Pons (tissue), 1 donor: ENCODE measurements around the gene GPR21.

Experiments
- DNase-seq: peaks from one replicate; pipeline ENCODE4 v3.0.0-alpha.2; 2016; ENCODE audit warnings: low spot score

The GPR21 gene

GRCh38 chr9:123063896-123064295 is 30.4 kb downstream of the GPR21 start:
- DNase-seq = no peak

- no peak for DNase-seq
Measured at GRCh38 chr9:123064716-123065115, 31.2 kb downstream of the GPR21 start.

- no peak for DNase-seq
Measured at GRCh38 chr9:123065196-123065595, 31.7 kb downstream of the GPR21 start.

GRCh38 chr9:123067136-123067535 is 33.7 kb downstream of the GPR21 start:
- peak; percentile 79 for DNase-seq

GRCh38 chr9:123069010-123069481 is 35.6 kb downstream of the GPR21 start:
- DNase-seq = no peak

GRCh38 chr9:123070198-123070597 is 36.7 kb downstream of the GPR21 start:
- DNase-seq = no peak

GRCh38 chr9:123072407-123072995 is 39.0 kb downstream of the GPR21 start:
- no peak for DNase-seq

- no peak for DNase-seq
Measured at GRCh38 chr9:123073441-123073840, 40.0 kb downstream of the GPR21 start.

- no peak for DNase-seq
Measured at GRCh38 chr9:123073991-123074422, 40.5 kb downstream of the GPR21 start.

- no peak for DNase-seq
Measured at GRCh38 chr9:123074628-123075027, 41.2 kb downstream of the GPR21 start.

- no peak for DNase-seq
Measured at GRCh38 chr9:123080444-123080843, 47.0 kb downstream of the GPR21 start.

GRCh38 chr9:123081824-123082223 is 48.4 kb downstream of the GPR21 start:
- DNase-seq = peak; percentile 53

GRCh38 chr9:123083680-123084079 is 50.2 kb downstream of the GPR21 start:
- DNase-seq = no peak

GRCh38 chr9:123084256-123084655 is 50.8 kb downstream of the GPR21 start:
- DNase-seq = no peak
